HG03039 (cell line): Measurements from ENCODE around the gene CDH4.

ENCODE experiments used
- ATAC-seq: cut with Tn5 transposase; IDR thresholded peaks from one replicate; pipeline ENCODE4 v1.9.1; 2021; ENCODE audit warnings: mild to moderate bottlenecking, moderate library complexity; ENCODE audit not compliant: unreplicated experiment

CDH4 gene

GRCh38 chr20:61251529-61252393, at the start of gene CDH4:
Gene CDH4 (plus strand): TSS chr20:61252261.
- no peak for ATAC-seq

- ATAC-seq, result no peak
Observed at GRCh38 chr20:61203320-61203719, 48.7 kb upstream of the CDH4 start.

- no peak for ATAC-seq
Observed at GRCh38 chr20:61204206-61204605, 47.9 kb upstream of the CDH4 start.

- no peak for ATAC-seq
Observed at GRCh38 chr20:61205769-61206168, 46.3 kb upstream of the CDH4 start.

GRCh38 chr20:61210862-61211261, 41.2 kb upstream of the CDH4 start:
- ATAC-seq, result no peak

GRCh38 chr20:61217848-61218247, 34.2 kb upstream of the CDH4 start:
- no peak for ATAC-seq

GRCh38 chr20:61219021-61219431, 33.0 kb upstream of the CDH4 start:
- no peak for ATAC-seq

GRCh38 chr20:61220131-61220530, 31.9 kb upstream of the CDH4 start:
- no peak for ATAC-seq

- ATAC-seq, result no peak
Observed at GRCh38 chr20:61220626-61221325, 31.3 kb upstream of the CDH4 start.

- no peak for ATAC-seq
Observed at GRCh38 chr20:61222699-61223098, 29.4 kb upstream of the CDH4 start.

GRCh38 chr20:61223121-61223520, 28.9 kb upstream of the CDH4 start:
- ATAC-seq, result no peak

GRCh38 chr20:61230166-61230565, 21.9 kb upstream of the CDH4 start:
- no peak for ATAC-seq

GRCh38 chr20:61233590-61233989, 18.5 kb upstream of the CDH4 start:
- ATAC-seq, result no peak

GRCh38 chr20:61234224-61234890, 17.7 kb upstream of the CDH4 start:
- no peak for ATAC-seq

GRCh38 chr20:61236713-61237112, 15.3 kb upstream of the CDH4 start:
- no peak for ATAC-seq

GRCh38 chr20:61238813-61239212, 13.2 kb upstream of the CDH4 start:
- no peak for ATAC-seq

- no peak for ATAC-seq
Observed at GRCh38 chr20:61240814-61241213, 11.2 kb upstream of the CDH4 start.

- ATAC-seq, result no peak
Observed at GRCh38 chr20:61244213-61244612, 7.8 kb upstream of the CDH4 start.

- no peak for ATAC-seq
Observed at GRCh38 chr20:61246269-61246668, 5.8 kb upstream of the CDH4 start.

GRCh38 chr20:61249626-61250025, 2.4 kb upstream of the CDH4 start:
- no peak for ATAC-seq

GRCh38 chr20:61252601-61253263, 671 bp downstream of the CDH4 start:
- no peak for ATAC-seq
